ENCODE measurements around the gene OGG1. TPM values are rescaled to one million over a fixed set of nuclear protein-coding genes. Genes with fewer than 3 reads are reported as not detected.

Gene OGG1
- total and polyA plus RNA-seq, 10 of the 15 experiments (the other 5 are each of a cell fraction or from before 2014, with no cell fraction given), result 4.8 to 38.8 (median 27.2) TPM

DNA sequence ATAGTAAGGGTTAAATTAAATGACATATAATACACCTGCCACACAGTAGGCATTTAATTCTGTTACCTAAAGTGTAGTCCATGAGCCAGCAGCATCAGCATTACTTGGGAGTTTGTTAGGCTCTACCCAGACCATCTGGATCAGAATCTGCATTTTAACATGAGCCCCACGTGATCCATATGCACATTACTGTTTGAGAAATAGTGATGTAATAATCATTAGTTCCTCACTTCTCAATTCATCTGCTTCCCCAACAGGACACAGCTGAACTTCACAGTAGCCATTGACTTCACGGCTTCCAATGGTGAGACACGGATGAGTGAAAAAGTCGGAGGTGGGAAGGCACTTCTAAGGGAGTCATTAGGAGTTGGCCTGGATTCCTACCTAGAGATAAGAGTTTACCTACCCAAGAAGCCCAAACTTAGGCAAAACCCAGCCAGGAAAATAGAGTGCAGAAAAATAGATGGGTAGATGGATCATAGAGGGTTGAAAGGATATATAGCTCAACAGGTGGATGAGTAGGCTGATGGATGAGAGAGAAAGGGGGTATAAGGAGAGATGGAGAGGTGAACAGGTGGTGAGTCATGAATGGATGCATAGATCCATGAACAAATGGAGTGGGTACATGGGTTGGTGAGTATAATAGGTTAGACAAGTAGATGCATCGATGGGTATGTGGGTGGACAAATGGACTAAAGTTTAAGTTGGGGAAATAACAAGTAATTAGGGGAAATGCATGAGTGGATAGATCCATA lies 32.8 kb upstream of the OGG1 start (continued):
- TF ChIP-seq BCL3 (IDR thresholded peaks at IDR 0.05; ENCODE audit: borderline replicate concordance, insufficient read depth, low read depth, low read length, poor library complexity, severe bottlenecking) (no peak), HDGF (IDR thresholded peaks at IDR 0.05) (no peak)

DNA sequence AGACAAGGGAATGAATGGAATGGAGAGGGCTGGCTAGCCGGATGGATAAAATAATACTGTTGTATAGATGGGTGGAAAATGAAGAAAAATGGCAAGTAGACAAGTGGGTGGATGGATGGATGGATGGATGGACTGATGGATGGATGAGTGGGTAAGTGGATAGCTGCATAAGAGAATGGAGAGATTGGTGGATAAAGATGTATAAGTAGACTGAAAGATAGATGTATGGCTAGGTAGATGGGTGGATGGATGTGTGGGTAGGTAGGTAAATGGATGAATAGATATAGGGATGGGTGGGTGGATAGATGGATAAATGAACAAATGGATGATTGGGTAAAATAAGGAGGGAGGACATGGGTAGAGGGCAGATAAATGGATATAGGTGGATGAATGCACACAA lies 32.2 kb upstream of the OGG1 start:
- ChIA-PET SMC1A (ENCODE audit: uncharacterized antibody, unreplicated experiment) (interaction anchor here (1.2 kb wide), 1 partner anchor 10 kb away, joined by 3 read pairs; no protein-coding TSS in a partner anchor), CTCF (interaction anchor here (0.8 kb wide), 1 partner anchor 10 kb away, joined by 3 read pairs; no protein-coding TSS in a partner anchor), RAD21 (ENCODE audit: unreplicated experiment) (interaction anchor here (0.6 kb wide), 1 partner anchor 8 kb away, joined by 4 read pairs; no protein-coding TSS in a partner anchor), POLR2A (no interaction called here)
- Histone ChIP-seq H3K79me2 (ENCODE audit: control insufficient read depth, insufficient read depth, low read length) (no peaks in the 10 kb centered on the region), H2AFZ (ENCODE audit: control insufficient read depth, low read depth, low read length) (no peak overlapping the region), H3K36me3 (ENCODE audit: control insufficient read depth in 2 of 2, insufficient read depth in 2 of 2, low read length in 1 of 2) (no peaks in the 10 kb centered on the region), H3K4me2 (ENCODE audit: control insufficient read depth, insufficient read depth) (no peak overlapping the region), H3K27me3 (replicated peaks in 1 of 2; ENCODE audit: control insufficient read depth in 2 of 2, insufficient read depth in 2 of 2, low read length in 1 of 2) (no peaks in the 10 kb centered on the region; a peak in 2 of 4 replicates), H3K27ac (ENCODE audit: control insufficient read depth, insufficient read depth) (no peak overlapping the region), H3K4me1 (ENCODE audit: control insufficient read depth, insufficient read depth, low read length) (no peaks in the 10 kb centered on the region), H3K9ac (ENCODE audit: control insufficient read depth, insufficient read depth, low read length) (no peak overlapping the region), H3K4me3 (no peak overlapping the region), H4K20me1 (ENCODE audit: control insufficient read depth, insufficient read depth) (no peaks in the 10 kb centered on the region), H3K9me3 (replicated peaks; ENCODE audit: control insufficient read depth, insufficient read depth, low read length) (no peaks in the 10 kb centered on the region)
- FAIRE-seq, result no peak
- ATAC-seq, result no peak
- DNase-seq (ENCODE audit: low read depth, low spot score), result no peak
- BruUV-seq (replicated peaks), result no TSS peak
- 50% methylated on average over 1 of the region's 1 CpG for WGBS (ENCODE audit: insufficient coverage, insufficient replicate concordance, low lambda C conversion rate, missing lambda C conversion rate)
- in situ Hi-C loops (cut with MboI) (no loop called here), intact Hi-C loops (cut with micrococcal nuclease; ENCODE audit: unreplicated experiment) (no loop called here)
- TF ChIP-seq JUND (IDR thresholded peaks at IDR 0.05; ENCODE audit: low read depth, low read length) (no peak), SIN3A (IDR thresholded peaks at IDR 0.05; ENCODE audit: low read depth, low read length) (no peak), E2F8 (IDR thresholded peaks at IDR 0.05; ENCODE audit: low read depth, partially characterized antibody) (no peak), SKIL (IDR thresholded peaks at IDR 0.05; ENCODE audit: low read depth, poor library complexity, severe bottlenecking) (no peak), ETV6 (conservative IDR thresholded peaks at IDR 0.05 in 1 of 2, IDR thresholded peaks at IDR 0.05 in 1 of 2; ENCODE audit: borderline replicate concordance in 1 of 2, low read depth in 1 of 2) (no peak), YBX1 (IDR thresholded peaks at IDR 0.05) (no peak), MEF2A (IDR thresholded peaks at IDR 0.05; ENCODE audit: insufficient read depth, low read depth, low read length) (no peak), CREM (IDR thresholded peaks at IDR 0.05; ENCODE audit: low read depth) (no peak)
- TF ChIP-seq, protein P1, sequence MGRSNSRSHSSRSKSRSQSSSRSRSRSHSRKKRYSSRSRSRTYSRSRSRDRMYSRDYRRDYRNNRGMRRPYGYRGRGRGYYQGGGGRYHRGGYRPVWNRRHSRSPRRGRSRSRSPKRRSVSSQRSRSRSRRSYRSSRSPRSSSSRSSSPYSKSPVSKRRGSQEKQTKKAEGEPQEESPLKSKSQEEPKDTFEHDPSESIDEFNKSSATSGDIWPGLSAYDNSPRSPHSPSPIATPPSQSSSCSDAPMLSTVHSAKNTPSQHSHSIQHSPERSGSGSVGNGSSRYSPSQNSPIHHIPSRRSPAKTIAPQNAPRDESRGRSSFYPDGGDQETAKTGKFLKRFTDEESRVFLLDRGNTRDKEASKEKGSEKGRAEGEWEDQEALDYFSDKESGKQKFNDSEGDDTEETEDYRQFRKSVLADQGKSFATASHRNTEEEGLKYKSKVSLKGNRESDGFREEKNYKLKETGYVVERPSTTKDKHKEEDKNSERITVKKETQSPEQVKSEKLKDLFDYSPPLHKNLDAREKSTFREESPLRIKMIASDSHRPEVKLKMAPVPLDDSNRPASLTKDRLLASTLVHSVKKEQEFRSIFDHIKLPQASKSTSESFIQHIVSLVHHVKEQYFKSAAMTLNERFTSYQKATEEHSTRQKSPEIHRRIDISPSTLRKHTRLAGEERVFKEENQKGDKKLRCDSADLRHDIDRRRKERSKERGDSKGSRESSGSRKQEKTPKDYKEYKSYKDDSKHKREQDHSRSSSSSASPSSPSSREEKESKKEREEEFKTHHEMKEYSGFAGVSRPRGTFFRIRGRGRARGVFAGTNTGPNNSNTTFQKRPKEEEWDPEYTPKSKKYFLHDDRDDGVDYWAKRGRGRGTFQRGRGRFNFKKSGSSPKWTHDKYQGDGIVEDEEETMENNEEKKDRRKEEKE (IDR thresholded peaks at IDR 0.05), result no peak

Measured in GM12878 (cell line).